HL-60 (cell line): ENCODE data around the gene PDGFA.

Experiments
- DNase-seq, 2 experiments: peaks; one replicate each; pipeline ENCODE4 v3.0.0-alpha.2; 2010 to 2020; ENCODE audit warnings: low read depth in 1 of 2, low spot score in 1 of 2
- H3K27ac ChIP-seq: fragments of 250-450 bp; sonication (Bioruptor Pico); replicated peaks from 2 replicates; pipeline ENCODE4 v1.5.1; 2020; ENCODE audit warnings: mild to moderate bottlenecking, moderate library complexity
- H3K27me3 ChIP-seq: fragments of 250-450 bp; sonication (Bioruptor Pico); 2 replicates; pipeline ENCODE4 v1.5.1; 2021; ENCODE audit warnings: mild to moderate bottlenecking, moderate library complexity; ENCODE audit not compliant: insufficient read depth, poor library complexity, severe bottlenecking
- H3K4me3 ChIP-seq: replicated peaks from 2 replicates; pipeline ENCODE4 v1.5.1; 2011; ENCODE audit warnings: mild to moderate bottlenecking, control low read depth, low read length; ENCODE audit not compliant: insufficient read depth
- CTCF ChIP-seq: IDR thresholded peaks from one replicate; pipeline ENCODE4 v1.5.1; 2011; ENCODE audit warnings: low read length, control low read depth, inconsistent platforms; ENCODE audit not compliant: insufficient read depth
- GABPA ChIP-seq: IDR thresholded peaks from 2 replicates; pipeline ENCODE4 v1.6.1; 2012; ENCODE audit warnings: low read depth
- POLR2AphosphoS5 ChIP-seq: IDR thresholded peaks from 2 replicates; pipeline ENCODE4 v1.6.1; 2012; ENCODE audit warnings: low read depth
- REST ChIP-seq: IDR thresholded peaks from 2 replicates; pipeline ENCODE4 v1.6.1; 2012; ENCODE audit warnings: low read depth; ENCODE audit not compliant: insufficient replicate concordance
- SPI1 ChIP-seq: IDR thresholded peaks from 2 replicates; pipeline ENCODE4 v1.6.1; 2012; ENCODE audit warnings: low read depth, mild to moderate bottlenecking, borderline replicate concordance

Gene PDGFA

GRCh38 chr7:484356-485101, 35.1 kb downstream of the PDGFA start:
- Histone ChIP-seq H3K27me3 (no peaks in the 10 kb centered on the region), H3K27ac (no peak overlapping the region), H3K4me3 (no peak overlapping the region)
- no peak for TF ChIP-seq REST
- no peak for TF ChIP-seq SPI1
- no peak for TF ChIP-seq POLR2AphosphoS5
- DNase-seq, result no peak

- TF ChIP-seq POLR2AphosphoS5 (no peak), REST (no peak), CTCF (no peak), SPI1 (no peak), GABPA (no peak)
- no peak overlapping the region for H3K27ac ChIP-seq
- H3K4me3 ChIP-seq, result no peak overlapping the region
- no peaks in the 10 kb centered on the region for H3K27me3 ChIP-seq
- DNase-seq, result no peak
Observed at GRCh38 chr7:483656-484355, 35.8 kb downstream of the PDGFA start.

GRCh38 chr7:482521-483083, 37.0 kb downstream of the PDGFA start:
- no peak for DNase-seq

More at GRCh38 chr7:482521-483083, 37.0 kb downstream of the PDGFA start:
- Histone ChIP-seq H3K27ac (no peak overlapping the region), H3K4me3 (no peak overlapping the region), H3K27me3 (no peaks in the 10 kb centered on the region)
- TF ChIP-seq SPI1 (no peak), POLR2AphosphoS5 (no peak), CTCF (no peak), REST (no peak), GABPA (no peak)
